Kidney (tissue), 14 donors: Measurements from ENCODE around the gene MORN4. TPM values are rescaled to one million over a fixed set of nuclear protein-coding genes. Genes with fewer than 3 reads are reported as not detected.

Source experiments
- DNase-seq, 5 donors: peaks; one replicate each; pipeline ENCODE4 v3.0.0-alpha.2; 2013 to 2020
- FAIRE-seq: peaks from 2 replicates; lab custom pipeline; 2012; peaks lifted over from hg19 to GRCh38; lab: Jason Lieb, UNC
- H3K27ac ChIP-seq, 2 donors: one replicate each; pipeline ENCODE4 v1.7.0; 2013; ENCODE audit warnings: low read depth in 2 of 2, low read length in 2 of 2, inconsistent platforms in 1 of 2
- H3K27me3 ChIP-seq: one replicate; pipeline ENCODE4 v1.7.1; 2013; ENCODE audit warnings: low read length, inconsistent platforms; ENCODE audit not compliant: control insufficient read depth, insufficient read depth
- H3K36me3 ChIP-seq, 3 donors: one replicate each; pipeline versions ENCODE4 v1.7.0 to v1.7.1; 2013; ENCODE audit warnings: low read length in 3 of 3, control low read depth in 1 of 3, inconsistent platforms in 1 of 3; ENCODE audit not compliant: insufficient read depth in 3 of 3, control insufficient read depth in 2 of 3
- H3K4me1 ChIP-seq, 3 donors: one replicate each; pipeline versions ENCODE4 v1.7.0 to v1.7.1; 2013; ENCODE audit warnings: low read length in 3 of 3, inconsistent platforms in 1 of 3, low read depth in 1 of 3; ENCODE audit not compliant: control insufficient read depth in 2 of 3, insufficient read depth in 2 of 3
- H3K4me3 ChIP-seq, 3 donors: one replicate each; pipeline versions ENCODE4 v1.7.0 to v1.8.1; 2013; ENCODE audit warnings: low read length in 3 of 3, control low read depth in 1 of 3, inconsistent platforms in 1 of 3
- H3K9ac ChIP-seq, 3 donors: one replicate each; pipeline versions ENCODE4 v1.7.0 to v1.7.1; 2013; ENCODE audit warnings: low read length in 3 of 3, control low read depth in 1 of 3, inconsistent platforms in 1 of 3
- H3K9me3 ChIP-seq, 3 donors: one replicate each; pipeline versions ENCODE4 v1.7.0 to v1.7.1; 2013; ENCODE audit warnings: low read length in 3 of 3, control low read depth in 1 of 3, inconsistent platforms in 1 of 3; ENCODE audit not compliant: control insufficient read depth in 2 of 3, insufficient read depth in 1 of 3
- intact Hi-C: fragments of 100-400 bp; cut with DNase I; formaldehyde crosslinking; loops from one replicate; pipeline ENCODE4 v1.11.1; 2022
- polyA plus RNA-seq: library from polyadenylated mRNA; stranded (reverse); fragments of 350-450 nt; fragmentation: Illumina TruSeq; extraction: RNeasy Lipid Tissue Mini Kit (QIAGEN cat#74804); gene quantifications from one replicate; pipeline ENCODE4 v1.2.3, GENCODE V29; 2014; ENCODE audit warnings: low read depth, low replicate concordance; ENCODE audit not compliant: insufficient read depth
- total RNA-seq: library from RNA; stranded (reverse); fragmentation: NEBNext Ultra II Directional; extraction: Animal tissue kit (Norgen Biotek cat#: 25700); gene quantifications from one replicate; pipeline ENCODE4 v1.2.1, GENCODE V29; 2021
- TF ChIP-seq, protein P1 (sequence below): IDR thresholded peaks from 3 replicates; pipeline ENCODE4 v1.5.1; 2012; ENCODE audit warnings: mild to moderate bottlenecking, moderate library complexity, borderline replicate concordance; ENCODE audit not compliant: insufficient read depth; ENCODE audit errors: extremely low read depth
- donor health status: control.
- donor health status: control.
- donor health status: control.
- donor health status: control.
- donor health status: control.
- donor health status: DM: yes; HTN: yes; CAD: no.
- donor health status: Normal renal cell carcinoma (clear cell type).

MORN4 gene
- total and polyA plus RNA-seq, 2 donors from 2014 or later: 9.1 to 21.2 TPM

DNA sequence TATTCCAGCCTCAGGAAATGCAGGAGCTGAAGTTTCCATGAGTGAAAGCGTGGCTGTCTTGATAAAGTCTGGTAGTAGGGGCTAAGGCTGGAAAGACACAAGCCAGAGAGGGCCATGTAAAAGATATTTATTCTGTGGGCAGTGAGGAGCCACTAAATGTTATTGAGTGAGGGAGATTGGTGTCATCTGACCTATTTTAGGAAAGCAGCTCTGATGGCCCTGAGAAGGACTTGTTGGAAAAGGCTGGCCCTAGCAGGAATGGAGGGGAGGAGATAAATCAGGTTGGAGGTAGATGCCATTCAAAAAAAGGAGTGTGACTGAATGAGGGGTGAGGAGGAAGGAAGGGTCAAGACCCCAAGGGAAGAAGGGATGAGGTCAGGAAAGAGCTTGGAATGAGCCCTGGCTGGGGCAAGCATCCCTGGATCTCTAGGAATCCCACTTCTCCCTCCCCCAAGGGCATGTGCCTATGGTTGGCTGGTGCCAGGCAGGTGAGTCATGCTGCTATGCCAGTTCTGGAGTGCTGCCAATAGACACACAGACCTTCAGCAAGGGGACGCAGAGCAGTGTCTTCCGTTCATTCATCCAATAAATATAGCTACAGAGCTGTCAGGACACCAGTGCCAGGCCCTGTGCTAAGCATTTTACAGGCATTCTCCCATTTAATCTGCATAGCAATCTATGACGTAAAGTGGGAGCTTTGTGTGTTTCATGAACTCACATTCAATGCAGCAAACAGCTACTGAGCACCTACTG lies 58.8 kb downstream of the MORN4 start:
- Histone ChIP-seq H3K4me1 (peaks cover 0 to 19% (median 14%) of the 10 kb centered on the region in 3 donors), H3K27ac (peak overlapping the region; percentile 76 to 77), H3K4me3 (no peak overlapping the region), H3K27me3 (no peaks in the 10 kb centered on the region), H3K9ac (peak overlapping the region in 1 of 3 donors; percentile 15), H3K36me3 (no peaks in the 10 kb centered on the region), H3K9me3 (no peaks in the 10 kb centered on the region)
- intact Hi-C loops: no loop called here
- DNase-seq: peak in 4 of 5 donors; percentile 63 to 91 (median 88)
- peak; percentile 15 for FAIRE-seq
- TF ChIP-seq, protein P1, sequence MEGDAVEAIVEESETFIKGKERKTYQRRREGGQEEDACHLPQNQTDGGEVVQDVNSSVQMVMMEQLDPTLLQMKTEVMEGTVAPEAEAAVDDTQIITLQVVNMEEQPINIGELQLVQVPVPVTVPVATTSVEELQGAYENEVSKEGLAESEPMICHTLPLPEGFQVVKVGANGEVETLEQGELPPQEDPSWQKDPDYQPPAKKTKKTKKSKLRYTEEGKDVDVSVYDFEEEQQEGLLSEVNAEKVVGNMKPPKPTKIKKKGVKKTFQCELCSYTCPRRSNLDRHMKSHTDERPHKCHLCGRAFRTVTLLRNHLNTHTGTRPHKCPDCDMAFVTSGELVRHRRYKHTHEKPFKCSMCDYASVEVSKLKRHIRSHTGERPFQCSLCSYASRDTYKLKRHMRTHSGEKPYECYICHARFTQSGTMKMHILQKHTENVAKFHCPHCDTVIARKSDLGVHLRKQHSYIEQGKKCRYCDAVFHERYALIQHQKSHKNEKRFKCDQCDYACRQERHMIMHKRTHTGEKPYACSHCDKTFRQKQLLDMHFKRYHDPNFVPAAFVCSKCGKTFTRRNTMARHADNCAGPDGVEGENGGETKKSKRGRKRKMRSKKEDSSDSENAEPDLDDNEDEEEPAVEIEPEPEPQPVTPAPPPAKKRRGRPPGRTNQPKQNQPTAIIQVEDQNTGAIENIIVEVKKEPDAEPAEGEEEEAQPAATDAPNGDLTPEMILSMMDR: no peak

DNA sequence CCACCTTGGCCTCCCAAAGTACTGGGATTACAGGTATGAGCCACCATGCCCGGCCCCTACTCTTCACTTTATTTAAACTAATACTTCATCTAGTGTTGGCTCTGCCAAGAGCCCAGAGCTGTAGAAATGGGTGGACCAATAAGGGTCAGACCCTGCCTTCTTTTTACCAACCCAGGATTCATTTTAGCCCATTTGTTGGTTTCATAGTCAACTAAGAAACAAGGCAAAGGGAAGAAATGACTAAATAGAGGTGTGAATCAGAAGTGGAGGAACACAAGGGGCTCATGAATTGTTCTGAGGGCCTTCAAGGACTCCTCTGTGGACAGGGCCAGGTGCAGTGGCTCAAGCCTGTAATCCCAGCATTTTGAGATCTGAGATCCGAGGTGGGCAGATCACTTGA lies 59.6 kb downstream of the MORN4 start:
- no peak for DNase-seq
- Histone ChIP-seq H3K27me3 (no peaks in the 10 kb centered on the region), H3K9me3 (no peaks in the 10 kb centered on the region), H3K9ac (no peak overlapping the region), H3K27ac (peak overlapping the region in 1 of 2 donors; percentile 77), H3K36me3 (peaks cover 0 to 3% (median 0%) of the 10 kb centered on the region in 3 donors), H3K4me1 (peaks cover 0 to 19% (median 14%) of the 10 kb centered on the region in 3 donors), H3K4me3 (no peak overlapping the region)
- TF ChIP-seq, protein P1: no peak
- no peak for FAIRE-seq
- intact Hi-C loops: no loop called here

DNA sequence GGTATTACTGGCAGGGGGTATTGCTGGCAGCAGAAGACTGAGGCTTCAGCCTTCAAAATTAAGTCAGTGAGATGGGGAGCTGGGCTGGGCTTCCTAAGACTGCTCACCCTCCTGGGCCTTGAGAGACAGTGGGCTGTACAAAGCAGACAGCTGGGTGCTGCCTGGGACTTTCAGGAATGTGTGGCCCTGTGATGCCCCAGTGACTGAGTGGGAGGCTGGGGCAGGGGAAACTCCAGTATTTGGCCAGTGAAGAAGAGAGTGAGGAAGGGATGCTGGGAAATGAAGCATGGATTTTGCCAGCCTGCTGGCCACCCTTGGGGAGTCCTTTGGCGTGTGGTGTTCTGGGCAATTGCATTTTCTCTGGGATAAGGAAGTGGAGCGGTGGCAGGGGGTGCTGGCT lies 60.3 kb downstream of the MORN4 start:
- DNase-seq: no peak
- Histone ChIP-seq H3K4me3 (no peak overlapping the region), H3K36me3 (peaks cover 0 to 3% (median 0%) of the 10 kb centered on the region in 3 donors), H3K9ac (no peak overlapping the region), H3K9me3 (no peaks in the 10 kb centered on the region), H3K27me3 (no peaks in the 10 kb centered on the region), H3K4me1 (peaks cover 0 to 19% (median 14%) of the 10 kb centered on the region in 3 donors), H3K27ac (peak overlapping the region; percentile 73 to 79)
- TF ChIP-seq, protein P1: no peak
- intact Hi-C loops: no loop called here
- no peak for FAIRE-seq
